Measurements from ENCODE around the gene CIB4.

GRCh38 chr2:26623541-26624495 is 17.3 kb downstream of the CIB4 start:
- TF ChIP-seq CTCF (conservative IDR thresholded peaks at IDR 0.05 in 1 of 2, IDR thresholded peaks at IDR 0.05 in 1 of 2; ENCODE audit: extremely low read depth in 1 of 2, insufficient read depth in 1 of 2, low read depth in 1 of 2, low read length in 2 of 2) (no peak), EZH2 (IDR thresholded peaks at IDR 0.05; ENCODE audit: borderline replicate concordance, low read length) (no peak)

Data from mammary epithelial cell (primary cell).